ENCODE data around the gene PTDSS2. TPM values are rescaled to one million over a fixed set of nuclear protein-coding genes. Genes with fewer than 3 reads are reported as not detected.

PTDSS2 gene
- total RNA-seq, 1 experiment from 2014 or later, result 28.2 TPM

DNA sequence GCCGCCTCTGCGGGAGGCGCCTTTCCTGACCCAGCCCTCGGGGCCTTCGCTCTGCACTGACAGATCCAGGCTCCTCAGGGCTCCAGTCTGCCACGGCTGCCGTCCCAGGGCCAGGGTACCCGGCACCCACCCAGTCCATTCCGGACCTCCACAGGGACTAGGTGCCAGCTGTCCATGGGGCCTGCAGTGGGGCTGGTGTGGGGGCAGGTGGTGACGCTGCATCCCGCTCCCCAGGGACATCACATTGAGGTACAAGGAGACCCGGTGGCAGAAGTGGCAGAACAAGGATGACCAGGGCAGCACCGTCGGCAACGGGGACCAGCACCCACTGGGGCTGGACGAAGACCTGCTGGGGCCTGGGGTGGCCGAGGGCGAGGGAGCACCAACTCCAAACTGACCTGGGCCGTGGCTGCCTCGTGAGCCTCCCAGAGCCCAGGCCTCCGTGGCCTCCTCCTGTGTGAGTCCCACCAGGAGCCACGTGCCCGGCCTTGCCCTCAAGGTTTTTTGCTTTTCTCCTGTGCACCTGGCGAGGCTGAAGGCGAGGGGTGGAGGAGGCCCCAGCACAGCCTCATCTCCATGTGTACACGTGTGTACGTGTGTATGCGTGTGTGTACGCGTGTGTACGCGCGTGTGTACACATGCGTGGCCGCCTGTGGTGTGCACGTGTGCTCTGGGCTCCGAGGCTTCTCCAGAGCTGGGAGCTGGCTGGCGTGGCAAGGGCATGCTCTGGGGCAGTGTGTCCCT, 40.3 kb downstream of the PTDSS2 start:
- H3K4me1 Mint-ChIP-seq (ENCODE audit: insufficient read depth, unreplicated experiment), result no peaks in the 10 kb centered on the region
- intact Hi-C loops (cut with micrococcal nuclease), result no loop called here
- peaks cover 37% of the 10 kb centered on the region for H3K36me3 Mint-ChIP-seq (ENCODE audit: insufficient read depth, unreplicated experiment)
- TF ChIP-seq, protein P1, sequence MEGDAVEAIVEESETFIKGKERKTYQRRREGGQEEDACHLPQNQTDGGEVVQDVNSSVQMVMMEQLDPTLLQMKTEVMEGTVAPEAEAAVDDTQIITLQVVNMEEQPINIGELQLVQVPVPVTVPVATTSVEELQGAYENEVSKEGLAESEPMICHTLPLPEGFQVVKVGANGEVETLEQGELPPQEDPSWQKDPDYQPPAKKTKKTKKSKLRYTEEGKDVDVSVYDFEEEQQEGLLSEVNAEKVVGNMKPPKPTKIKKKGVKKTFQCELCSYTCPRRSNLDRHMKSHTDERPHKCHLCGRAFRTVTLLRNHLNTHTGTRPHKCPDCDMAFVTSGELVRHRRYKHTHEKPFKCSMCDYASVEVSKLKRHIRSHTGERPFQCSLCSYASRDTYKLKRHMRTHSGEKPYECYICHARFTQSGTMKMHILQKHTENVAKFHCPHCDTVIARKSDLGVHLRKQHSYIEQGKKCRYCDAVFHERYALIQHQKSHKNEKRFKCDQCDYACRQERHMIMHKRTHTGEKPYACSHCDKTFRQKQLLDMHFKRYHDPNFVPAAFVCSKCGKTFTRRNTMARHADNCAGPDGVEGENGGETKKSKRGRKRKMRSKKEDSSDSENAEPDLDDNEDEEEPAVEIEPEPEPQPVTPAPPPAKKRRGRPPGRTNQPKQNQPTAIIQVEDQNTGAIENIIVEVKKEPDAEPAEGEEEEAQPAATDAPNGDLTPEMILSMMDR (IDR thresholded peaks at IDR 0.05; ENCODE audit: unreplicated experiment), result no peak
- H3K9me3 Mint-ChIP-seq (ENCODE audit: unreplicated experiment), result no peaks in the 10 kb centered on the region
- no peak overlapping the region for H3K27ac Mint-ChIP-seq (ENCODE audit: low read depth, unreplicated experiment)
- ChIA-PET CTCF (no interaction called here), POLR2A (interaction anchor here (0.6 kb wide), 3 partner anchors 12 to 46 kb away, joined by 3 to 4 read pairs (median 3); no protein-coding TSS in a partner anchor)
- BruUV-seq (replicated peaks), result no TSS peak
- H3K4me3 Mint-ChIP-seq (ENCODE audit: unreplicated experiment), result no peak overlapping the region
- no peaks in the 10 kb centered on the region for H3K27me3 Mint-ChIP-seq (ENCODE audit: insufficient read depth, unreplicated experiment)
- no peak for DNase-seq (ENCODE audit: unreplicated experiment)

DNA sequence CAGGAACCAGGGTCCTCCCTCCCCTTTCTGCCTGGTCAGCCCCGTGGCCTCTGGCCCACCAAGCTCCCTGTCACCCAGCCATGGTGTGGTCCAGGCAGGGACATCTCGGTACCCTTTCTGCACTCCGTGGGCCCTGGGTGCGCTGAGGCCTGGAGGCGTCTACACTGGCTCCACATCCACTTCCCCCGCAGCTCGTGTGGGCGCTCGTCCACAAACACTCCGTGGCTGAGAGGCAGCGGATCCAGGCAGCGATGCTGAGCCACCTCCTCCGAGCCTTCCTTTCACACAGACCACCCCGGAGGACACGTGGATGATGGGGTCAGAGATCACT, 40.8 kb downstream of the PTDSS2 start:
- DNase-seq (ENCODE audit: unreplicated experiment), result no peak
- Mint-ChIP-seq H3K4me1 (ENCODE audit: insufficient read depth, unreplicated experiment) (no peaks in the 10 kb centered on the region), H3K27ac (ENCODE audit: low read depth, unreplicated experiment) (no peak overlapping the region), H3K9me3 (ENCODE audit: unreplicated experiment) (no peaks in the 10 kb centered on the region), H3K4me3 (ENCODE audit: unreplicated experiment) (no peak overlapping the region), H3K36me3 (ENCODE audit: insufficient read depth, unreplicated experiment) (peaks cover 43% of the 10 kb centered on the region), H3K27me3 (ENCODE audit: insufficient read depth, unreplicated experiment) (no peaks in the 10 kb centered on the region)
- ChIA-PET CTCF (interaction anchor here (0.6 kb wide), 1 partner anchor 21 kb away, joined by 3 read pairs; no protein-coding TSS in a partner anchor), POLR2A (interaction anchor here (0.6 kb wide), 2 partner anchors 12 to 46 kb away, joined by 3 to 4 read pairs; no protein-coding TSS in a partner anchor)
- BruUV-seq (replicated peaks), result no TSS peak
- TF ChIP-seq, protein P1 (IDR thresholded peaks at IDR 0.05; ENCODE audit: unreplicated experiment), result no peak
- intact Hi-C loops (cut with micrococcal nuclease), result no loop called here

DNA sequence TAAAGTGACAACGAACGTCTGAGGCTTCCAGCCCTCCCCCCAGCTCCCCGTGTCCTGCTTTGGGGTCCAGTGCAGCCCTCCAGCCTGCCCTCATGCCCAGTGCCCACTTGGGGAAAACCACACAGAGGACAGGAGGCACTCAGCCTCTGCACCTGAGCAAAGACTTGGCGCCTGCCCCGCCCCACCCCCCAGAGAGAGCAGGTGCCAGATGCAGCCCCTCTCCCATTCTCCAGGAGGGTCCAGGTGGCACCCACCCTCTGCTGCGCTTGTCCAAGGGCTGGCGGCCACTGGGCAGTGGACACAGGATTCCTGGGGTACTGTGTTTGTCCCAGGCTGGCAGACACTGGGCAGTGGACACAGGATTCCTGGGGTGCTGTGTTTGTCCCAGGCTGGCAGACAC, 41.3 kb downstream of the PTDSS2 start:
- ChIA-PET POLR2A (interaction anchor here (0.6 kb wide), 1 partner anchor 13 kb away, joined by 4 read pairs; no protein-coding TSS in a partner anchor), CTCF (interaction anchor here (0.6 kb wide), 1 partner anchor 21 kb away, joined by 3 read pairs; no protein-coding TSS in a partner anchor)
- Mint-ChIP-seq H3K27me3 (ENCODE audit: insufficient read depth, unreplicated experiment) (no peaks in the 10 kb centered on the region), H3K4me3 (ENCODE audit: unreplicated experiment) (no peak overlapping the region), H3K27ac (ENCODE audit: low read depth, unreplicated experiment) (no peak overlapping the region), H3K9me3 (ENCODE audit: unreplicated experiment) (no peaks in the 10 kb centered on the region), H3K36me3 (ENCODE audit: insufficient read depth, unreplicated experiment) (peaks cover 47% of the 10 kb centered on the region), H3K4me1 (ENCODE audit: insufficient read depth, unreplicated experiment) (no peaks in the 10 kb centered on the region)
- no peak for DNase-seq (ENCODE audit: unreplicated experiment)
- no TSS peak for BruUV-seq (replicated peaks)
- intact Hi-C loops (cut with micrococcal nuclease), result no loop called here
- TF ChIP-seq, protein P1 (IDR thresholded peaks at IDR 0.05; ENCODE audit: unreplicated experiment), result no peak

DNA sequence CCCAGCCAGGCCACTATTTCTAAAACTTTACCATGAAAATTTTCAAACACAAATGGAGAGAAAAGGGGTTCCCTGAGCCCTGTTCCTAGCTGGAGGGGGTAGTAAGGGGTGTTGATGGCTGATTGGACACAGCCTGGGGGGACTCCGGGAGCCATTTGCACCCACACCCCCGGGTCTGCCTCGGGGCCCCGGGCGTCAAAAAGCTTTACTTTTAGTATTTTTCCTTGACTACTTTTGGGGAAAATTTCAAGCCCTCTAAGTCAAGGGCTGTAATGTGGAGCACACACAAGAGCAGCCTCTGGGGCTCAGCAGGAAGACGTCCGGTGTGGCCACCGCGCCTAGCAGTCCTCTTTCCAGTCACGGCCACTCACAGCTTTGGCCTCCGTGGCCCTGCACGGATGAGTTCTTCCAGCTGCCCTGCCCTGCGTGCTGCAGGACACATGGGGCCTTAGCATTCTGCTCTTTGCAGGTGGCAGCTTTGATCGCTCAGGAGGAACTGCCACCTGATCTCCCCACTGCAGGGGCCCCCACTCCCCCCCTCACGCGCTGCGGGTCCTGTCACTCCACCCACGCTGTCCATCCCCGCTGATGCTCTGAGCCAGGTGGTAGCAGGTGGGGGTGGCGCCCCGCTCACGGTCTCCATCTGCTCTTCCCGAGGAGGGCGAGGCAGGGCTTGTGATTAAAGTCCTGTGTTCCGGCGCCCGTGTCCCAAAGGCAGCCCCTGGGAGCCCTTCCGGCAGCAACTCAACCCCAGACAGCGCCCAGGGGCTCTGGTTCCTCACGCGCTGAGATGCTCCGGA, 42.5 kb downstream of the PTDSS2 start:
- Mint-ChIP-seq H3K9me3 (ENCODE audit: unreplicated experiment) (no peaks in the 10 kb centered on the region), H3K27me3 (ENCODE audit: insufficient read depth, unreplicated experiment) (no peaks in the 10 kb centered on the region), H3K4me1 (ENCODE audit: insufficient read depth, unreplicated experiment) (peaks cover 8% of the 10 kb centered on the region), H3K27ac (ENCODE audit: low read depth, unreplicated experiment) (no peak overlapping the region), H3K36me3 (ENCODE audit: insufficient read depth, unreplicated experiment) (peaks cover 60% of the 10 kb centered on the region), H3K4me3 (ENCODE audit: unreplicated experiment) (no peak overlapping the region)
- DNase-seq (ENCODE audit: unreplicated experiment), result no peak
- TF ChIP-seq, protein P1 (IDR thresholded peaks at IDR 0.05; ENCODE audit: unreplicated experiment), result no peak
- BruUV-seq (replicated peaks), result no TSS peak
- intact Hi-C loops (cut with micrococcal nuclease), result no loop called here
- ChIA-PET CTCF (no interaction called here), POLR2A (interaction anchor here (0.6 to 0.8 kb wide), 4 partner anchors 9 to 44 kb away, joined by 3 to 6 read pairs (median 4); no protein-coding TSS in a partner anchor)

Measured in MCF 10A (cell line).